GM21526 (cell line): Measurements from ENCODE around the gene ZDHHC19.
A peak's percentile ranks its signal among the peaks of the same experiment; 100 is the strongest.
"Not testable (repeated sequence)": the region's sequence is repeated elsewhere in the genome, so short reads cannot be mapped to it uniquely, and the experiment has no call there.

Experiments used
- ATAC-seq: cut with Tn5 transposase; IDR thresholded peaks from one replicate; pipeline ENCODE4 v1.9.1; 2021; ENCODE audit warnings: moderate library complexity; ENCODE audit not compliant: unreplicated experiment, low FRiP score

Gene ZDHHC19

DNA sequence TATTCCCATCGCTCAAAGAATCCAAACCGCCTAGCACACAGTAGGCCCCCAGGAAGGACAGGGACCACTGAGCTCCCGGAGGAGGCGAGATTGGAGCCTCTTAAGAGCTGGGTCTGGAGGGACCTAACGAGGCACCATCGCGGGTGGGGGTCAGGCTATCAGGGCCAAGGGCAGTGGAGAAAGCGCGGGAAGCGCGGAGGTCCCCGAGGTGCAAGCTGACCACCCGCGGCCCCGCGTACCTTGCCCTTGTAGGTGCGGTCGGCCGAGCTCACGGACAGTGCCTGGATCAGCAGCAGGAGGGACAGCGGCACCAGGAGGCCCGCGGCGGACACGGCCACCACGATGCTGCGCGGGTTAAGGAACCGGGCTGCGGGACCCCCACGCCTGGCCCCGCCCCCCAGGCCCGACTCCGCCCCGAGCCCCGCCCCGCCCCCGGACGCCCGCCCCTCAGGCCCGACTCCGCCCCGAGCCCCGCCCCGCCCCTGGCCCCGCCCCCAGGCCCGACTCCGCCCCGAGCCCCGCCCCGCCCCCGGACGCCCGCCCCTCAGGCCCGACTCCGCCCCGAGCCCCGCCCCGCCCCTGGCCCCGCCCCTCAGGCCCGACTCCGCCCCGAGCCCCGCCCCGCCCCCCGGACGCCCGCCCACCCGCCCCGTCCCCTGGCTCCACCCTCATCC, 3.9 kb downstream of the ZDHHC19 start:
- no peak for ATAC-seq

DNA sequence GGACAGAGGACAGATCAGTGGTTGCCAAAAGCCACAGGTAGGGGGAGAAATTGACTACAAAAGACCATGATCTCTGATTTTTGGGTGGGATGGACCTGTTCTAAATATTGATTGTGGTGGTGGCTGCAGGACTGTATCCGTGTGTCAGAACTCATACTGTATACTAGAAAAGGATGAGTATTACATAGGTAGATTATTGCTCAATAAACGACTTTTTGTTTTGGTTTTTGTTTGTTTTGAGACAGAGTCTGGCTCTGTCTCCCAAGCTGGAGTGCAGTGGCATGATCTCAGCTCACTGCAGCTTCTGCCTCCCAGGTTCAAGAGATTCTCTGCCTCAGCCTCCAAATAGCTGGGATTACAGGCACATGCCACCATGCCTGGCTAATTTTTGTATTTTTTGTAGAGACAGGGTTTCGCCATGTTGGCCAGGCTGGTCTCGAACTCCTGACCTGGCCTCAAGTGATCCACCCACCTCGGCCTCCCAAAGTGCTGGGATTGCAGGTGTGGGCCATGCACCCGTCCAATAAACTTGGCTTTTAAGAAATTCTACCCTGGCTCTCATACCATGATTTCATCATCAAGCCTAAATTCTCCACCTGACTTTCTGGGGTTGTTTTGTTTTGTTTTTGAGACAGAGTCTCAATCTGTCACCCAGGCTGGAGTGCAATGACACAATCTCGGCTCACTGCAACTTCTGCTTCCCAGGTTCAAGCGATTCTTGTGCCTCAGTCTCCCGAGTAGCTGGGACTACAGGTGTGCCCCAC, 5.6 kb downstream of the ZDHHC19 start:
- ATAC-seq, result not testable (repeated sequence)

- no peak for ATAC-seq
Observed at GRCh38 chr3:196203846-196204245, 7.4 kb downstream of the ZDHHC19 start.

DNA sequence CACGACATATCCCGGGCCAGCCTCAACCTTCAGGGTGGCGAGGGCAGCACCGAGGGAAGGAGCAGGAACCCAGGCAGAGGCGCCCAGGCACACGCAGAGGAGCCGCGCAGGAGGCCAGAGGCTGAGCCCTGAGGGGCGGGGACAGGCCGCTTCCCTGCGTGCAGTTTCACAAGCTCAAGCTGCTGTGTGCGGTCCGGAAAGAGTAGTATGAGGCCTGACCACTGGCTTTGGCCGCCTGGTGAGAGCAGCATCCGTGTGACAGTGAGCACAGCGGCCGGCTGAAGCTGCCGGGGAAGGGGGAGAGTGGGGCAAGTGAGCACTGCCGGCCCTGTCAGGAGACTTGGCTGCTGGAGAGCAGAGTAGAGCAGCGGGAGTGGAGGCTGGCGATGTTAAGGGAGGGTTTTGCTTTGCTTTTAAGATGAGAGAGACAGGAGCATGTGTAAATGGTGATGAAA, 8.7 kb downstream of the ZDHHC19 start:
- no peak for ATAC-seq

DNA sequence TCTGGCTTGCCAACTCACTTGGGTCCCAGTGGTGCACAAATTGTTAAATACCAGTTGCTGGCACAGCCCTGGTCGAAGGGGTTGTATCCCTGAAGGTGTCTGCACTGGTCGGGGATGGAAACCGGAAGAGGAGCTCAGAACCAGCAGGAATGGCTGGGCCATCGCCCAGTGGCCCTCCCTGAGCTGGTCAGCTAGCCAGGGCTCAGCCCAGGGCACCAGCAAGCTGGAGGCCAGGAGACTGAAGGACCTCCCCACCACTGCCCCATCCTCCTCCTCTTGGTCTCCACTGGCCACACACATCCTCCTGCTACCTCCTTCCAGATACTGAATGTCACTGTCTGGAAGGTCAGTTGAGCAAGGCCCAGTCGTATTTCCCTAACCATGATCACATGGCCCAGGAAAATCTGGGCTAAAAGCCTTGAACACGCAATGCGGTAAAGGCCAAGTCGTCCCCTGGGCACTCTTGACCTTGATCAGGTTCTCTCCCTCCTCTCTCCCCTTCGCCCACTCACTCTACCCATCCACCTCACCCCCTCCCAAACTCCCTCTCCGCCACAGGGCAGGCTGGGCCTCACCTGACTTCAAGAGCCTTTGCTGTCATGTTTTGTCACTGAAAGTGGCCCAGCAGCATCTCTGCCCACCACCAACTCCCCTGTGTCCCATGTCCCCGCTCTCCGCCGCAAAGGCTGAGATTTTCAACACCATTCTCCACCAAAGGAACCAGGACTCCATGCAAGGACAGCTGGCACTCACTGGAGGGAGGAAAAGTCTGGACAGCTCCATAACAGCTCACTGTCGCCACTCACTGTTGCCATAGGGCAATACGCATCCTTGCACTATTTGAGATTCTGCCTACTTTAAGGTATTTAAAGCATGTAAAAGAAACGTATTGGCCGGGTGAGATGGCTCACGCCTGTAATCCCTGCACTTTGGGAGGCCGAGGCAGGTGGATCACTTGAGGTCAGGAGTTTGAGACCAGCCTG, 12.1 kb downstream of the ZDHHC19 start:
- no peak for ATAC-seq

DNA sequence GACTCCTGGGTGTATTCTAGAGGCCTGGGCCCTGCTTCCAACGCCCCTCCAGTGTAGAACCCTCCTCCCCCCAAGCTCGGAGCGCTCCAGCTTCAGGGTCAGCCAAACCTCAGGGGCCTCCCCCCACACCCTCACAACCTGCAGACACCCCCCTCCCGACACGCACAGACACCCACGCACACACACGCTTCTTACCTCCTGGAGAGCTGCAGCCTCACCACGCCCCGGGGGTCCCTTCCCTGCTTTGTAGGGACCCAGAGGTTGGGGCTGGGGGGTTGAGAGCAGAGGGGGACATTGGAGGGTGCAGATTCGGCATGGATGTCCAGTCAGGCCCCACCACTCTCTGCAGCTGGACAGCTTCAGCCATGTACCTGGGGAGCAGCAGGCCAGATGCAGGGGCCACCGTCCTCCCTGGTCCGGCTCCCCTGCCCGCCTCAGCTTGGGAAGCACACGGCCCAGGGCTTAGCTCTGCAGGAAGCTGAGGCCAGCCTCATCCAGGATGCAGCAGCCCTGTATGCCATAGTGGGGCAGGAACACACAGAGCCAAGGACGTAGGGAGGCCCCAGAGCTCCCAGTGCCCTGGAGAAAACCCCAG, 13.0 kb downstream of the ZDHHC19 start:
- ATAC-seq, result no peak

- ATAC-seq, result no peak
Observed at GRCh38 chr3:196197524-196197923, 13.7 kb downstream of the ZDHHC19 start.

GRCh38 chr3:196195664-196196265, 15.4 kb downstream of the ZDHHC19 start:
- ATAC-seq, result no peak

- ATAC-seq, result no peak
Observed at GRCh38 chr3:196194542-196194915, 16.7 kb downstream of the ZDHHC19 start.

GRCh38 chr3:196193736-196194541, 17.3 kb downstream of the ZDHHC19 start:
- ATAC-seq, result no peak

DNA sequence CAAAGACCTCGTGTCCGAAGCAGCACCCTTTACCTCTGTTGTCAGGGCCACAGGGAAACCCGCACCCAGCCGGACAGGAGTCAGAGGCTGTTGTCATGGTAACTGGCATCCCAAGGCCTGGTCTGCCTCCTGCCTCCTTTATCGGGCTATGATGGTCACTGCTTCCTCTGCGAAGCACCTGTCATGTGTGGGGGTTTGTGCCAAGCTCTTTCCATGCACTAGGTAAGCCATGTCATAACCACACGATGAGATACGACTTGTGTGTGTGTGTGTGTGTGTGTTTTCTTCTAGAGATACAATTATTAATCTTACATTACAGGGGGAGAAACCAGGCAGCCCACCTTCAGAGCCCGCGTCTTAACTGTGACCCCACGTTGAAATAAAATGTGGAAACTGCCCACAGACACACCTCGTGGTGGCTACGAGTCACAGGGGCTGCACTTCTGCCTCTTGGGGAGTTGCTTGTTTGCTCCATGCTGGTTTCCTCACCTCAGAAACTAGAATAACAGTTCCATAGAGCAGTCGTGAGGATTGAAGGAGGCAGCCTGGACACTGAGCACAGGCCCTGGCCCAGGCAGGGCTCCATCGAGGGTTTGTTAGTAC, 18.0 kb downstream of the ZDHHC19 start:
- ATAC-seq, result no peak

GRCh38 chr3:196192524-196193051, 18.6 kb downstream of the ZDHHC19 start:
- ATAC-seq, result no peak

GRCh38 chr3:196192036-196192523, 19.1 kb downstream of the ZDHHC19 start:
- no peak for ATAC-seq

GRCh38 chr3:196189566-196190347, 21.4 kb downstream of the ZDHHC19 start:
- ATAC-seq, result peak; percentile 37

GRCh38 chr3:196186651-196187573, 24.3 kb downstream of the ZDHHC19 start:
- ATAC-seq, result no peak

DNA sequence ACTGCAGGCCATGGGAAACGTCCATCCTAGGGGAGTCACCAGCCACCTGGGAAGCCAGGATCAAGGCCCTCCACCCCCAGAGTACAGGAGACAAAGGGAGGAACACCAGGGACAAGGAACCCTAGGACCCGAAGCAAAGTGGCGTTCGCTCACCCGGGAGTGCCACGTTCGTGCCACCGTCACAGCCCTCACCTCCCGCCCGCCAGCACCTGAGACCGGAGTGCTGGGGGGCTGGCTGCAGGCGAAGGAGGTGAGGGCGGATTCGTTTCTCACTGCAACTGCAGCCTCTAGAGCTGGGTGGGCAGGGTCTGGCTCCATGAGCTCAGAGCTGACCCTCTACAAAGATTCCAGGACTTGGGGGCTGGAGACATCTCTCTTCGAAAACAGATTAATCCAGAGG, 26.3 kb downstream of the ZDHHC19 start:
- no peak for ATAC-seq

- ATAC-seq, result not testable (repeated sequence)
Observed at GRCh38 chr3:196184169-196184432, 27.1 kb downstream of the ZDHHC19 start.
